ENCODE results near the gene RBM19.

GRCh38 chr12:113990250-113991223 lies 24.4 kb upstream of the RBM19 start:
- TF ChIP-seq EZH2 (IDR thresholded peaks at IDR 0.05; ENCODE audit: borderline replicate concordance, low read depth, low read length, severe bottlenecking) (no peak), POLR2AphosphoS5 (IDR thresholded peaks at IDR 0.05; ENCODE audit: insufficient read depth, low read depth, low read length) (no peak), CTCF (IDR thresholded peaks at IDR 0.05; ENCODE audit: extremely low read depth in 1 of 2, insufficient read depth in 1 of 2, low read depth in 1 of 2, low read length in 2 of 2) (no peak)

Data from endothelial cell of umbilical vein (primary cell).